Measurements from ENCODE around the gene IGSF3.

GRCh38 chr1:116666187-116667077 is 1.1 kb downstream of the IGSF3 start:
- TF ChIP-seq, protein P1, sequence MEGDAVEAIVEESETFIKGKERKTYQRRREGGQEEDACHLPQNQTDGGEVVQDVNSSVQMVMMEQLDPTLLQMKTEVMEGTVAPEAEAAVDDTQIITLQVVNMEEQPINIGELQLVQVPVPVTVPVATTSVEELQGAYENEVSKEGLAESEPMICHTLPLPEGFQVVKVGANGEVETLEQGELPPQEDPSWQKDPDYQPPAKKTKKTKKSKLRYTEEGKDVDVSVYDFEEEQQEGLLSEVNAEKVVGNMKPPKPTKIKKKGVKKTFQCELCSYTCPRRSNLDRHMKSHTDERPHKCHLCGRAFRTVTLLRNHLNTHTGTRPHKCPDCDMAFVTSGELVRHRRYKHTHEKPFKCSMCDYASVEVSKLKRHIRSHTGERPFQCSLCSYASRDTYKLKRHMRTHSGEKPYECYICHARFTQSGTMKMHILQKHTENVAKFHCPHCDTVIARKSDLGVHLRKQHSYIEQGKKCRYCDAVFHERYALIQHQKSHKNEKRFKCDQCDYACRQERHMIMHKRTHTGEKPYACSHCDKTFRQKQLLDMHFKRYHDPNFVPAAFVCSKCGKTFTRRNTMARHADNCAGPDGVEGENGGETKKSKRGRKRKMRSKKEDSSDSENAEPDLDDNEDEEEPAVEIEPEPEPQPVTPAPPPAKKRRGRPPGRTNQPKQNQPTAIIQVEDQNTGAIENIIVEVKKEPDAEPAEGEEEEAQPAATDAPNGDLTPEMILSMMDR (IDR thresholded peaks at IDR 0.05): no peak
- TF ChIP-seq POLR2AphosphoS5 (IDR thresholded peaks at IDR 0.05): no peak
